OCI-LY3 (cell line): Measurements from ENCODE around the gene HSPB9.
A peak's percentile ranks its signal among the peaks of the same experiment; 100 is the strongest.

Experiments used
- H2AFZ ChIP-seq: fragments of 200-600, 300-600 bp; shearing (Covaris generic); 2 replicates; pipeline ENCODE4 v1.6.0; 2014; ENCODE audit warnings: antibody characterized with exemption, low read depth, low read length
- H3K27ac ChIP-seq: fragments of 200-600, 300-600 bp; sonication (generic); 2 replicates; pipeline ENCODE4 v1.5.1; 2014; ENCODE audit warnings: mild to moderate bottlenecking, low read length, moderate library complexity, mixed read lengths
- H3K27me3 ChIP-seq: fragments of 200-600, 300-600 bp; sonication (generic); 2 replicates; pipeline ENCODE4 v1.6.1; 2014; ENCODE audit warnings: low read depth, low read length, mixed read lengths
- H3K36me3 ChIP-seq: fragments of 200-600, 300-600 bp; sonication (generic); replicated peaks from 2 replicates; pipeline ENCODE3; 2014; ENCODE audit warnings: low read depth, low read length, mixed read lengths
- H3K4me1 ChIP-seq: fragments of 300-600, 200-600 bp; sonication (generic); 2 replicates; pipeline ENCODE4 v1.6.1; 2014; ENCODE audit warnings: low read length, mixed read lengths
- H3K4me2 ChIP-seq: fragments of 200-600, 300-600 bp; sonication (generic); 2 replicates; pipeline ENCODE4 v1.6.1; 2014; ENCODE audit warnings: low read length, mixed read lengths
- H3K4me3 ChIP-seq: fragments of 300-600, 200-600 bp; sonication (generic); 2 replicates; pipeline ENCODE4 v1.5.1; 2014; ENCODE audit warnings: antibody characterized with exemption, mild to moderate bottlenecking, low read length, moderate library complexity
- H3K79me2 ChIP-seq: fragments of 300-600, 200-600 bp; shearing (Covaris generic); 2 replicates; pipeline ENCODE4 v1.6.1; 2014; ENCODE audit warnings: mild to moderate bottlenecking, low read length, mixed read lengths
- H3K9ac ChIP-seq: fragments of 300-600, 200-600 bp; shearing (Covaris generic); 2 replicates; pipeline ENCODE4 v1.6.0; 2014; ENCODE audit warnings: mild to moderate bottlenecking, low read length, moderate library complexity
- H3K9me3 ChIP-seq: fragments of 200-600, 300-600 bp; shearing (Covaris generic); 2 replicates; pipeline ENCODE4 v1.6.1; 2014; ENCODE audit warnings: low read length, mixed read lengths; ENCODE audit not compliant: insufficient read depth
- H4K20me1 ChIP-seq: fragments of 200-600, 300-600 bp; sonication (generic); 2 replicates; pipeline ENCODE4 v1.6.1; 2016; ENCODE audit warnings: low read length, mixed read lengths; ENCODE audit not compliant: insufficient read depth
- EZH2phosphoT487 ChIP-seq: fragments of 200-600 bp; shearing (Covaris generic); IDR thresholded peaks from 2 replicates; pipeline ENCODE4 v1.6.1; 2018; ENCODE audit warnings: antibody characterized with exemption, mixed run types, low read depth
- TF ChIP-seq, protein P1 (sequence below): fragments of 200-600, 300-600 bp; sonication (generic); IDR thresholded peaks from 2 replicates; pipeline ENCODE4 v1.5.1; 2014; ENCODE audit warnings: antibody characterized with exemption, low read length, low read depth

Gene HSPB9

DNA sequence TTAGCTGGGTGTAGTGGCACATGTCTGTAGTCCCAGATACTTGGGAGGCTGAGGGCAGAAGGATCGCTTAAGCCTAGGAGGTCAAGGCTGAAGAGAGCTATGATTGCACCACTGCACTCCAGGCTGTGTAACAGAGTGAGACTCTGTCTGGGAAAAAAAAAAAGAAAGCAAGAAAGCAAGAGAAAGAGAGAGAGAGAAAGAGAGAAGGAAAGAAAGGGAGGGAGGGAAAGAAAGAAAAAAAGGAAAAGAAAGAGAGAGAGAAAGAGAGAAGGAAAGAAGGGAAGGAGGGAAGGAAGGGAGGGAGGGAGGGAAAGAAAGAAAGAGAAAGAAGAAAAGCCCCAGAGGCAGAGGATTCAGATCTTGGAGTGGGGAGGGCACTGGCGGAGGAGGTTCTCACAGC, 16.6 kb upstream of the HSPB9 start:
- Histone ChIP-seq H3K27me3 (no peaks in the 10 kb centered on the region), H3K4me2 (no peak overlapping the region), H3K4me3 (no peak overlapping the region), H3K79me2 (no peaks in the 10 kb centered on the region), H2AFZ (no peak overlapping the region), H3K36me3 (no peaks in the 10 kb centered on the region), H4K20me1 (no peaks in the 10 kb centered on the region), H3K9ac (no peak overlapping the region), H3K27ac (no peak overlapping the region), H3K9me3 (no peaks in the 10 kb centered on the region), H3K4me1 (peaks cover 11% of the 10 kb centered on the region)
- TF ChIP-seq, protein P1, sequence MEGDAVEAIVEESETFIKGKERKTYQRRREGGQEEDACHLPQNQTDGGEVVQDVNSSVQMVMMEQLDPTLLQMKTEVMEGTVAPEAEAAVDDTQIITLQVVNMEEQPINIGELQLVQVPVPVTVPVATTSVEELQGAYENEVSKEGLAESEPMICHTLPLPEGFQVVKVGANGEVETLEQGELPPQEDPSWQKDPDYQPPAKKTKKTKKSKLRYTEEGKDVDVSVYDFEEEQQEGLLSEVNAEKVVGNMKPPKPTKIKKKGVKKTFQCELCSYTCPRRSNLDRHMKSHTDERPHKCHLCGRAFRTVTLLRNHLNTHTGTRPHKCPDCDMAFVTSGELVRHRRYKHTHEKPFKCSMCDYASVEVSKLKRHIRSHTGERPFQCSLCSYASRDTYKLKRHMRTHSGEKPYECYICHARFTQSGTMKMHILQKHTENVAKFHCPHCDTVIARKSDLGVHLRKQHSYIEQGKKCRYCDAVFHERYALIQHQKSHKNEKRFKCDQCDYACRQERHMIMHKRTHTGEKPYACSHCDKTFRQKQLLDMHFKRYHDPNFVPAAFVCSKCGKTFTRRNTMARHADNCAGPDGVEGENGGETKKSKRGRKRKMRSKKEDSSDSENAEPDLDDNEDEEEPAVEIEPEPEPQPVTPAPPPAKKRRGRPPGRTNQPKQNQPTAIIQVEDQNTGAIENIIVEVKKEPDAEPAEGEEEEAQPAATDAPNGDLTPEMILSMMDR: no peak
- no peak for TF ChIP-seq EZH2phosphoT487

DNA sequence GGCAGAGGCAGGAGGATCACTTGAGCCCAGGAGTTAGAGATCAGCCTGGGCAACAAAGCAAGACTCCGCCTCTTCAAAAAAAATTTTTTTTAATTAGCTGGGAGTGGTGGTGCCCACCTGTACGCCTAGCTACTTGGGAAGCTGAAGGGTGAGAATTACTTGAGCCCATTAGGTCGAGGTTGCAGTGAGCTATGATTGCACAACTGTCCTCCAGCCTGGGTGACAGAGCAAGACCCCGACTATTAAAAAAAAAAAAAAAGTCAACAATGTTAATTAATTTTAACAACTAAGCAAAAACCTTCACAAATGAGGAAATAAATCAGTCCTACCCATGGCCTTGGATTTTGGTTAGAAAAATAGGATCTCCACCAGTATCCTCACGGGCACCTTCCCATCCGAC, 15.5 kb upstream of the HSPB9 start:
- H2AFZ ChIP-seq: no peak overlapping the region
- H3K4me2 ChIP-seq: peak overlapping the region; percentile 37
- H3K79me2 ChIP-seq: no peaks in the 10 kb centered on the region
- peaks cover 10% of the 10 kb centered on the region for H3K4me1 ChIP-seq
- no peaks in the 10 kb centered on the region for H3K9me3 ChIP-seq
- no peak overlapping the region for H3K9ac ChIP-seq
- H3K27ac ChIP-seq: no peak overlapping the region
- H4K20me1 ChIP-seq: no peaks in the 10 kb centered on the region
- peak overlapping the region; percentile 45 for H3K4me3 ChIP-seq
- no peak for TF ChIP-seq EZH2phosphoT487
- TF ChIP-seq, protein P1: no peak
- H3K27me3 ChIP-seq: no peaks in the 10 kb centered on the region
- H3K36me3 ChIP-seq: no peaks in the 10 kb centered on the region

DNA sequence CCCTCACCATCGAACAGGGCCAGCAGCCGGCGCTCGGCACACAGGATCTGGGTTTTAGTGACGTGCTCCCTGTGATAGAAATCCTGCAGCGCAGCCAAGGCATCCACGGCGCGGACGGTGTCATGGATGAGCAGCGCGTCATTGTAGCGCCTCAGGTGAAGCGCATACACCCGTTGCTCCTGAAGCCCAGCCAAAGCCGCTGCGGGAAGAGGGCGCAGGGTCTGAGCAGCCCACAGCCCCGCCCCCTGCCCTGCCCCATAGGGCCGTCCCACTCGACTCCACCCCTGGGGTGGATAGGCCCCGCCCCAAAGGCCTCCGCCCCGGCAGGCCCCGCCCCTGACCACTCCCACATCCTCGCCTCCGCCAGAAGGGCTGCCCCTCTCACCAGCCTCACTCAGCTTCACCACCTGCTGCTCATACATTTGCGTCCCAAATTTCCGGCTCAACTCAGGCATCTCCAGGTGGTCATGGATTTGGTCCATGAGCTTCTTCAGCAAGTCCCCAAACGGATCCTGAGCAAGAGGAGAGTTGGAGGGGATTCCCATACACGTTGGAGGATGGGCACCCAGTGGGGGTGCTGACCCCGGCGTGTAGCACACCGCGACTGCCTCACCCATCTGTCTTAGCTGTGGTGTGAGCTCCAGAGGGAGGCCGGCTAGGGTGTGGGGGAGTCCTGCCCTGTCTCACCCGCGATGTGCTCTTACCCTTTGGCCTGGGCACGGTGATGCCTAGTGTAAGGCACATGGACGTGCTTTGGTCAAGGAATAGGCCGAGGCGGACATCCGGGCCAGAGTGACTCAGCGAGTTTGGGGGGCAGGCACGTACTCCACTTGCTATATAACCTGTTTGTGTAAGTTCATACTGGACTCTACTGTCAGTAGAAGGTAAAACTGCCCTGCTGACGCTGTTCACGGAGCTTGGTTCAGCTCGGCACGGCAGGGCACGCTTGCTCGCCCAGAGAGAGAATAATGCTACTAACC, 14.7 kb upstream of the HSPB9 start:
- H3K79me2 ChIP-seq: no peaks in the 10 kb centered on the region
- no peaks in the 10 kb centered on the region for H3K36me3 ChIP-seq
- H3K4me3 ChIP-seq: peak overlapping the region; percentile 45
- peaks cover 16% of the 10 kb centered on the region for H3K4me1 ChIP-seq
- H3K9me3 ChIP-seq: no peaks in the 10 kb centered on the region
- H3K4me2 ChIP-seq: peak overlapping the region; percentile 45
- H2AFZ ChIP-seq: no peak overlapping the region
- H3K9ac ChIP-seq: no peak overlapping the region
- H3K27ac ChIP-seq: no peak overlapping the region
- H3K27me3 ChIP-seq: no peaks in the 10 kb centered on the region
- TF ChIP-seq, protein P1: no peak
- no peak for TF ChIP-seq EZH2phosphoT487
- H4K20me1 ChIP-seq: no peaks in the 10 kb centered on the region

DNA sequence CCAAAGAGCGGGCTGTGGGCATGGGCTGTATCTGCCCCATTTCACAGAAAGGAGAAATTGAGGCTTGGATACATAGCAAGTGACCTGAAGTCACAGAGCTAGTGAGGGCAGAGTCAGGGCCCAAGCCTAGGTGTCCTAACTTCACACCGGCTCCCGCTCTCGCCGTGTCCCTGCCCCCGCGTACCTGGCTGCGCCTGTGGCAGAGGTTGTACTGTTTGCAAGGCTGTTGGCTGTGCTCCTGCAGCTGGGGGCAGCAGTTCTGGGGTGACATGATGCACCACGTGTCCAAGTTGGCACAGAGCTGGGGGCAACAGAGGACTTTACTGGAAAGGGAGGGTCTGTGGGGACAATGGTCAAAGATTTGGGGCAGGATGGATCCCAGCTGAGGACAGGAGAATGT, 13.5 kb upstream of the HSPB9 start:
- no peak overlapping the region for H3K4me2 ChIP-seq
- H3K36me3 ChIP-seq: peaks cover 3% of the 10 kb centered on the region
- H3K9me3 ChIP-seq: no peaks in the 10 kb centered on the region
- no peak overlapping the region for H3K4me3 ChIP-seq
- TF ChIP-seq EZH2phosphoT487: no peak
- TF ChIP-seq, protein P1: no peak
- H4K20me1 ChIP-seq: no peaks in the 10 kb centered on the region
- no peak overlapping the region for H3K9ac ChIP-seq
- H3K27me3 ChIP-seq: no peaks in the 10 kb centered on the region
- no peak overlapping the region for H3K27ac ChIP-seq
- H3K4me1 ChIP-seq: peaks cover 24% of the 10 kb centered on the region
- H2AFZ ChIP-seq: no peak overlapping the region
- no peaks in the 10 kb centered on the region for H3K79me2 ChIP-seq
